Trophoblast cell (in vitro differentiated cells and primary cell): ENCODE results near the gene VDR.

Source experiments
- DNase-seq, 2 donors: peaks; one replicate each; pipeline ENCODE4 v3.0.0-alpha.2; 2016
- H2AFZ ChIP-seq: 2 replicates; pipeline ENCODE4 v1.6.1; 2013; ENCODE audit warnings: low read length, moderate library complexity, mild to moderate bottlenecking; ENCODE audit not compliant: insufficient read depth, poor library complexity
- H2AK5ac ChIP-seq: 2 replicates; pipeline ENCODE4 v1.6.1; 2013; ENCODE audit warnings: mild to moderate bottlenecking, low read length
- H2BK120ac ChIP-seq: 2 replicates; pipeline ENCODE4 v1.6.1; 2013; ENCODE audit warnings: low read length, mild to moderate bottlenecking, moderate library complexity; ENCODE audit not compliant: insufficient read depth, poor library complexity
- H2BK12ac ChIP-seq: 2 replicates; pipeline ENCODE4 v1.6.1; 2013; ENCODE audit warnings: mild to moderate bottlenecking, low read length, moderate library complexity
- H2BK5ac ChIP-seq: 2 replicates; pipeline ENCODE4 v1.6.1; 2013; ENCODE audit warnings: low read length, low read depth, moderate library complexity, mild to moderate bottlenecking; ENCODE audit not compliant: poor library complexity
- H3K14ac ChIP-seq: 2 replicates; pipeline ENCODE4 v1.6.1; 2013; ENCODE audit warnings: mild to moderate bottlenecking, low read length
- H3K18ac ChIP-seq: 2 replicates; pipeline ENCODE4 v1.6.1; 2013; ENCODE audit warnings: mild to moderate bottlenecking, low read length
- H3K23ac ChIP-seq: 2 replicates; pipeline ENCODE4 v1.6.1; 2013; ENCODE audit warnings: low read length
- H3K27ac ChIP-seq: 2 replicates; pipeline ENCODE4 v1.5.1; 2013; ENCODE audit warnings: low read depth, mild to moderate bottlenecking, inconsistent platforms, low read length, moderate library complexity
- H3K27me3 ChIP-seq: 2 replicates; pipeline ENCODE4 v1.6.1; 2013; ENCODE audit warnings: inconsistent platforms, mild to moderate bottlenecking, low read length, moderate library complexity; ENCODE audit not compliant: insufficient read depth
- H3K36me3 ChIP-seq, 2 experiments: 1 replicate in 1 of 2; 2 replicates in 1 of 2; pipeline ENCODE4 v1.6.1; 2013; ENCODE audit warnings: low read length in 2 of 2, mild to moderate bottlenecking in 2 of 2, moderate library complexity in 1 of 2; ENCODE audit not compliant: insufficient read depth in 2 of 2, control insufficient read depth in 1 of 2
- H3K4ac ChIP-seq: 2 replicates; pipeline ENCODE4 v1.6.1; 2013; ENCODE audit warnings: low read depth, mild to moderate bottlenecking, low read length, moderate library complexity
- H3K4me1 ChIP-seq, 2 experiments: 1 replicate in 1 of 2; 2 replicates in 1 of 2; pipeline ENCODE4 v1.6.1; 2013; ENCODE audit warnings: low read length in 2 of 2, mild to moderate bottlenecking in 2 of 2, moderate library complexity in 1 of 2; ENCODE audit not compliant: insufficient read depth in 2 of 2, control insufficient read depth in 1 of 2
- H3K4me2 ChIP-seq: 2 replicates; pipeline ENCODE4 v1.6.1; 2013; ENCODE audit warnings: inconsistent platforms, mild to moderate bottlenecking, low read length, moderate library complexity
- H3K4me3 ChIP-seq: 2 replicates; pipeline ENCODE4 v1.5.1; 2013; ENCODE audit warnings: mild to moderate bottlenecking, low read depth, low read length, inconsistent platforms
- H3K79me1 ChIP-seq: one replicate; pipeline ENCODE4 v1.6.1; 2013; ENCODE audit warnings: low read length
- H3K79me2 ChIP-seq: 2 replicates; pipeline ENCODE4 v1.6.1; 2013; ENCODE audit warnings: low read length, mild to moderate bottlenecking; ENCODE audit not compliant: control insufficient read depth, insufficient read depth, poor library complexity
- H3K9ac ChIP-seq: 2 replicates; pipeline ENCODE4 v1.6.1; 2013; ENCODE audit warnings: mild to moderate bottlenecking, low read length
- H3K9me3 ChIP-seq: 2 replicates; pipeline ENCODE4 v1.6.1; 2013; ENCODE audit warnings: low read depth, mild to moderate bottlenecking, control low read depth, inconsistent platforms, low read length; ENCODE audit not compliant: insufficient read depth
- H4K12ac ChIP-seq: 2 replicates; pipeline ENCODE4 v1.6.1; 2013; ENCODE audit warnings: low read depth, mild to moderate bottlenecking, low read length, moderate library complexity
- H4K8ac ChIP-seq: 2 replicates; pipeline ENCODE4 v1.6.1; 2013; ENCODE audit warnings: low read depth, mild to moderate bottlenecking, low read length, moderate library complexity
- H4K91ac ChIP-seq: one replicate; pipeline ENCODE4 v1.6.1; 2013; ENCODE audit warnings: low read depth, mild to moderate bottlenecking, low read length, moderate library complexity
- WGBS: extraction: QIAGEN DNeasy Blood & Tissue Kit; methylation state at CpG from one replicate; pipeline ENCODE4 v1.1.7; 2013; ENCODE audit warnings: missing lambda C conversion rate; ENCODE audit not compliant: insufficient read length, insufficient coverage; ENCODE audit errors: extremely low coverage; 5-methylcytosine and 5-hydroxymethylcytosine counted together

Gene VDR

GRCh38 chr12:47894068-47894467, 10.7 kb downstream of the VDR start:
- Histone ChIP-seq H2BK12ac (no peak overlapping the region), H3K27me3 (no peaks in the 10 kb centered on the region), H3K79me1 (no peaks in the 10 kb centered on the region), H3K27ac (no peak overlapping the region), H3K14ac (no peak overlapping the region), H2BK120ac (no peak overlapping the region), H3K36me3 (no peaks in the 10 kb centered on the region), H3K23ac (no peak overlapping the region), H4K91ac (no peak overlapping the region), H3K9ac (no peak overlapping the region), H3K9me3 (no peaks in the 10 kb centered on the region), H3K4me2 (no peak overlapping the region), H3K4me3 (no peak overlapping the region), H2BK5ac (no peak overlapping the region), H3K18ac (no peak overlapping the region), H2AK5ac (no peak overlapping the region), H4K12ac (no peak overlapping the region), H3K79me2 (no peaks in the 10 kb centered on the region), H4K8ac (no peak overlapping the region), H3K4me1 (peaks cover 0 to 4% of the 10 kb centered on the region in 2 experiments), H3K4ac (no peak overlapping the region), H2AFZ (no peak overlapping the region)
- no CpG with 5 or more reads among the region's 1 CpG for WGBS
- DNase-seq = no peak

- H2BK12ac ChIP-seq = no peak overlapping the region
- H3K18ac ChIP-seq = no peak overlapping the region
- H3K4me1 ChIP-seq = peaks cover 0 to 4% of the 10 kb centered on the region in 2 experiments
- no peaks in the 10 kb centered on the region for H3K9me3 ChIP-seq
- H3K36me3 ChIP-seq = no peaks in the 10 kb centered on the region
- no peak overlapping the region for H2AFZ ChIP-seq
- H3K79me1 ChIP-seq = no peaks in the 10 kb centered on the region
- no peak overlapping the region for H4K12ac ChIP-seq
- H3K4me2 ChIP-seq = no peak overlapping the region
- H3K79me2 ChIP-seq = no peaks in the 10 kb centered on the region
- H3K14ac ChIP-seq = no peak overlapping the region
- H2BK5ac ChIP-seq = no peak overlapping the region
- H3K27ac ChIP-seq = no peak overlapping the region
- H3K23ac ChIP-seq = no peak overlapping the region
- H2BK120ac ChIP-seq = no peak overlapping the region
- no CpG with 5 or more reads among the region's 5 CpGs for WGBS
- no peak overlapping the region for H4K8ac ChIP-seq
- no peak for DNase-seq
- no peak overlapping the region for H2AK5ac ChIP-seq
- no peak overlapping the region for H3K4ac ChIP-seq
- H4K91ac ChIP-seq = no peak overlapping the region
- H3K9ac ChIP-seq = no peak overlapping the region
- no peak overlapping the region for H3K4me3 ChIP-seq
- H3K27me3 ChIP-seq = no peaks in the 10 kb centered on the region
These were observed 12.0 kb downstream of the VDR start for GRCh38 chr12:47892819-47893218.

DNA sequence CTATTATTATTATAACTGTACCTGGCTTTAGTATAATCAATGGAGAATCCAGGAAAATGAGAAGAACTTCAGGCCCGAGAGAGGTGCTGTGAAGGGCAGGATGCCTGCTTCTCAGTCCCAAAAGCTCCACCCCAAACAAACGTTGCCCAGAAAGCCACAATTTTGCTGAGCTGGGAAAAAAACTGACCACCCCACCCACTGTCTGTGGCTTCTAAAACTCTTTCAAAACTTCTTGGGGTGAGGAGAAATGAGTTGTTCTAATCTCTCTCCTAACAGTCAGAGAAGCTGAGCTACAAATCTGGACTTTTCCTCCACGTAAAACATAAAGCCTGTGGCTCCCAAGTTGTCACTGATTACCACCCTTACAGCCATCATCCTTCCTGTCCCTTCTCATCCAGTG, 13.4 kb downstream of the VDR start:
- Histone ChIP-seq H3K4ac (no peak overlapping the region), H3K4me3 (no peak overlapping the region), H2AK5ac (no peak overlapping the region), H4K91ac (no peak overlapping the region), H2BK5ac (no peak overlapping the region), H3K4me1 (no peaks in the 10 kb centered on the region), H3K27ac (no peak overlapping the region), H3K23ac (no peak overlapping the region), H3K4me2 (no peak overlapping the region), H2BK120ac (no peak overlapping the region), H3K9me3 (no peaks in the 10 kb centered on the region), H2BK12ac (no peak overlapping the region), H3K79me2 (no peaks in the 10 kb centered on the region), H2AFZ (no peak overlapping the region), H3K9ac (no peak overlapping the region), H3K79me1 (no peaks in the 10 kb centered on the region), H3K27me3 (no peaks in the 10 kb centered on the region), H3K18ac (no peak overlapping the region), H3K14ac (no peak overlapping the region), H4K8ac (no peak overlapping the region), H4K12ac (no peak overlapping the region), H3K36me3 (no peaks in the 10 kb centered on the region)
- no CpG with 5 or more reads among the region's 3 CpGs for WGBS
- DNase-seq = no peak

GRCh38 chr12:47889040-47889439, 15.8 kb downstream of the VDR start:
- no peaks in the 10 kb centered on the region for H3K79me2 ChIP-seq
- no peak overlapping the region for H2AFZ ChIP-seq
- no CpG with 5 or more reads among the region's 4 CpGs for WGBS
- DNase-seq = no peak
- H3K27ac ChIP-seq = no peak overlapping the region
- H3K79me1 ChIP-seq = no peaks in the 10 kb centered on the region
- H3K18ac ChIP-seq = no peak overlapping the region
- no peaks in the 10 kb centered on the region for H3K9me3 ChIP-seq
- H3K4me1 ChIP-seq = no peaks in the 10 kb centered on the region
- H3K4ac ChIP-seq = no peak overlapping the region
- no peak overlapping the region for H2BK5ac ChIP-seq
- no peaks in the 10 kb centered on the region for H3K27me3 ChIP-seq
- no peak overlapping the region for H3K4me2 ChIP-seq
- H3K23ac ChIP-seq = no peak overlapping the region
- no peak overlapping the region for H4K8ac ChIP-seq
- H3K36me3 ChIP-seq = no peaks in the 10 kb centered on the region
- H3K9ac ChIP-seq = no peak overlapping the region
- no peak overlapping the region for H3K4me3 ChIP-seq
- no peak overlapping the region for H4K91ac ChIP-seq
- H2BK120ac ChIP-seq = no peak overlapping the region
- no peak overlapping the region for H3K14ac ChIP-seq
- H4K12ac ChIP-seq = no peak overlapping the region
- no peak overlapping the region for H2BK12ac ChIP-seq
- H2AK5ac ChIP-seq = no peak overlapping the region
